GM15510 (cell line): Measurements from ENCODE around the gene SLC16A3.

Experiments
- POLR2A ChIP-seq: IDR thresholded peaks from 3 replicates; pipeline ENCODE4 v1.6.1; 2011; ENCODE audit warnings: borderline replicate concordance; ENCODE audit not compliant: insufficient read length; ENCODE audit errors: extremely low read depth

The SLC16A3 gene

GRCh38 chr17:82244413-82245133 lies 15.7 kb downstream of the SLC16A3 start:
- TF ChIP-seq POLR2A = no peak

- no peak for TF ChIP-seq POLR2A
Observed at GRCh38 chr17:82245134-82246039, 16.5 kb downstream of the SLC16A3 start.

- TF ChIP-seq POLR2A = no peak
Observed at GRCh38 chr17:82246040-82246364, 17.2 kb downstream of the SLC16A3 start.

GRCh38 chr17:82246365-82247181 lies 17.7 kb downstream of the SLC16A3 start:
- no peak for TF ChIP-seq POLR2A

GRCh38 chr17:82247182-82247823 lies 18.5 kb downstream of the SLC16A3 start:
- TF ChIP-seq POLR2A = no peak

- no peak for TF ChIP-seq POLR2A
Observed at GRCh38 chr17:82247856-82248671, 19.2 kb downstream of the SLC16A3 start.

GRCh38 chr17:82248815-82249674 lies 20.2 kb downstream of the SLC16A3 start:
- TF ChIP-seq POLR2A = no peak

GRCh38 chr17:82249896-82250581 lies 21.2 kb downstream of the SLC16A3 start:
- no peak for TF ChIP-seq POLR2A

- no peak for TF ChIP-seq POLR2A
Observed at GRCh38 chr17:82250868-82251500, 22.1 kb downstream of the SLC16A3 start.

- no peak for TF ChIP-seq POLR2A
Observed at GRCh38 chr17:82252511-82253178, 23.8 kb downstream of the SLC16A3 start.

GRCh38 chr17:82253179-82253544 lies 24.3 kb downstream of the SLC16A3 start:
- no peak for TF ChIP-seq POLR2A

- TF ChIP-seq POLR2A = no peak
Observed at GRCh38 chr17:82255402-82255972, 26.6 kb downstream of the SLC16A3 start.
